T-helper 2 cell treated with Interferon-gamma antibody and Interleukin-4, amounts not matched to agents 100 ng/mL and 5 ng/mL, for 36 hours (primary cell): ENCODE results near the gene FBXO24. TPM values are rescaled to one million over a fixed set of nuclear protein-coding genes. Genes with fewer than 3 reads are reported as not detected.

Source experiments
- intact Hi-C: fragments of 100-400 bp; cut with micrococcal nuclease; formaldehyde crosslinking; loops from one replicate; pipeline ENCODE4 v1.15.1; 2023
- total RNA-seq: library from RNA; stranded (reverse); gene quantifications from 2 replicates; pipeline ENCODE4 v1.2.3, GENCODE V29; 2022

FBXO24 gene
- total RNA-seq, 1 donor from 2014 or later = 1.2 TPM

- intact Hi-C loops = no loop called here
Measured at GRCh38 chr7:100614308-100614861, 28.3 kb downstream of the FBXO24 start.

- intact Hi-C loops = no loop called here
Measured at GRCh38 chr7:100620239-100620638, 34.1 kb downstream of the FBXO24 start.

- intact Hi-C loops = no loop called here
Measured at GRCh38 chr7:100620804-100621203, 34.7 kb downstream of the FBXO24 start.

GRCh38 chr7:100621554-100621953 is 35.4 kb downstream of the FBXO24 start:
- intact Hi-C loops = no loop called here

- intact Hi-C loops = no loop called here
Measured at GRCh38 chr7:100623951-100624824, 38.1 kb downstream of the FBXO24 start.

GRCh38 chr7:100626055-100626454 is 39.9 kb downstream of the FBXO24 start:
- intact Hi-C loops = loop anchor here (1.0 to 2.0 kb wide), 4 partner anchors 14 to 47 kb away; partner anchors contain the start of genes FBXO24, GNB2, LRCH4 and MOSPD3

GRCh38 chr7:100626530-100627237 is 40.6 kb downstream of the FBXO24 start:
- intact Hi-C loops = loop anchor here (1.0 to 2.0 kb wide), 4 partner anchors 14 to 47 kb away; partner anchors contain the start of genes FBXO24, GNB2, LRCH4 and MOSPD3

GRCh38 chr7:100627238-100627549 is 41.1 kb downstream of the FBXO24 start:
- intact Hi-C loops = loop anchor here (2.0 kb wide), 1 partner anchor 40 kb away; the partner anchor contains the start of genes FBXO24 and LRCH4

GRCh38 chr7:100629117-100629716 is 43.1 kb downstream of the FBXO24 start:
- intact Hi-C loops = no loop called here

GRCh38 chr7:100630066-100630465 is 43.9 kb downstream of the FBXO24 start:
- intact Hi-C loops = loop anchor here (5.0 kb wide), 1 partner anchor 62 kb away; the partner anchor contains the start of gene GIGYF1

- intact Hi-C loops = loop anchor here (5.0 kb wide), 1 partner anchor 59 kb away; the partner anchor contains the start of gene GIGYF1
Measured at GRCh38 chr7:100632951-100633717, 47.0 kb downstream of the FBXO24 start.

- intact Hi-C loops = no loop called here
Measured at GRCh38 chr7:100639995-100640516, 53.9 kb downstream of the FBXO24 start.

GRCh38 chr7:100640517-100641440 is 54.7 kb downstream of the FBXO24 start:
- intact Hi-C loops = no loop called here

GRCh38 chr7:100641463-100641859 is 55.3 kb downstream of the FBXO24 start, which contains the start of gene TFR2:
Gene TFR2, minus strand, starts transcription at chr7:100641552. Its CDS starts 43 bp downstream, at chr7:100641509.
- intact Hi-C loops = no loop called here

- intact Hi-C loops = no loop called here
Measured at GRCh38 chr7:100641860-100642533, 55.9 kb downstream of the FBXO24 start.

GRCh38 chr7:100642534-100642907 is 56.4 kb downstream of the FBXO24 start:
- intact Hi-C loops = no loop called here

GRCh38 chr7:100649826-100650565 is 63.9 kb downstream of the FBXO24 start:
- intact Hi-C loops = no loop called here
